Measurements from ENCODE around the gene FBF1.

The FBF1 gene

GRCh38 chr17:75943491-75943890 lies 2.6 kb upstream of the FBF1 start:
- peaks cover 9% of the 10 kb centered on the region; the same call in 1 of the 2 replicates for H3F3A ChIP-seq (ENCODE audit: control insufficient read depth, insufficient read depth)
- no peaks in the 10 kb centered on the region for H3K27me3 ChIP-seq (ENCODE audit: control insufficient read depth, low read length)
- no peak for TF ChIP-seq CTCF (IDR thresholded peaks at IDR 0.05; ENCODE audit: low read depth, low read length, poor library complexity, severe bottlenecking)
- no peak for TF ChIP-seq EZH2phosphoT487 (IDR thresholded peaks at IDR 0.05; ENCODE audit: borderline replicate concordance, low read length)
- H4K20me1 ChIP-seq (ENCODE audit: control insufficient read depth, insufficient read depth, low read depth, low read length), result no peaks in the 10 kb centered on the region
- H3K4me2 ChIP-seq (ENCODE audit: low read length), result no peak overlapping the region
- no peak overlapping the region for H3K27ac ChIP-seq (ENCODE audit: low read depth, low read length)
- H3K9me2 ChIP-seq (replicated peaks; ENCODE audit: control insufficient read depth, low read length), result no peaks in the 10 kb centered on the region
- H3K36me3 ChIP-seq (ENCODE audit: control insufficient read depth, low read length), result peaks cover 8% of the 10 kb centered on the region; the same call in 1 of the 2 replicates
- H3K79me2 ChIP-seq (ENCODE audit: control insufficient read depth, low read length), result peaks cover 5% of the 10 kb centered on the region; the same call in 1 of the 2 replicates
- no peaks in the 10 kb centered on the region for H3K9me3 ChIP-seq (ENCODE audit: control insufficient read depth, insufficient read depth, low read length)
- peaks cover 18% of the 10 kb centered on the region for H3K4me1 ChIP-seq (ENCODE audit: control insufficient read depth, low read length)
- no peak overlapping the region for H3K4me3 ChIP-seq (ENCODE audit: low read length)

DNA sequence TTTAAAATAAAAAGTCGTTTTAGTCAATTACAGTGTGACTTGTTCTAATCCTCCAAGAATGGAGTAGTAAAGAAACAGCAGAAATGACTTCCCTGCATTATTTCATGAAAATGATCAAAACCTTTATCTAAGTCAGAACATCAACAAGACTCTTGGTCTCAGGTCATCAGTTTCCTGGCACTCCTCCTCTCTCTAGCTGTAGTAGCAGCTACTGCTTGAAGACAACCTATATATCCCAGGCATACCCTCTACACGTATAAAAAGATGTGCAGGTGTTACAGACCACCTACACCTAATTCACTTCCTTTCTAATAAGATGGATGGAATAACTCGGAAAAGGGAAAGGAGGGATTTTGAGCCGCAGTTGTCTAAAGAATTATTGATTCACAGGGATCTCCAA lies 1.6 kb upstream of the FBF1 start:
- H3K4me3 ChIP-seq (ENCODE audit: low read length), result no peak overlapping the region
- no peak overlapping the region for H3K27ac ChIP-seq (ENCODE audit: low read depth, low read length)
- H3K4me2 ChIP-seq (ENCODE audit: low read length), result no peak overlapping the region
- no peaks in the 10 kb centered on the region for H3K9me2 ChIP-seq (replicated peaks; ENCODE audit: control insufficient read depth, low read length)
- no peaks in the 10 kb centered on the region for H4K20me1 ChIP-seq (ENCODE audit: control insufficient read depth, insufficient read depth, low read depth, low read length)
- H3K79me2 ChIP-seq (ENCODE audit: control insufficient read depth, low read length), result peaks cover 5% of the 10 kb centered on the region; the same call in 1 of the 2 replicates
- no peaks in the 10 kb centered on the region for H3K27me3 ChIP-seq (ENCODE audit: control insufficient read depth, low read length)
- no peaks in the 10 kb centered on the region for H3K9me3 ChIP-seq (ENCODE audit: control insufficient read depth, insufficient read depth, low read length)
- peaks cover 9% of the 10 kb centered on the region; the same call in 1 of the 2 replicates for H3F3A ChIP-seq (ENCODE audit: control insufficient read depth, insufficient read depth)
- peaks cover 18% of the 10 kb centered on the region for H3K4me1 ChIP-seq (ENCODE audit: control insufficient read depth, low read length)
- TF ChIP-seq EZH2phosphoT487 (IDR thresholded peaks at IDR 0.05; ENCODE audit: borderline replicate concordance, low read length), result no peak
- no peak for TF ChIP-seq CTCF (IDR thresholded peaks at IDR 0.05; ENCODE audit: low read depth, low read length, poor library complexity, severe bottlenecking)
- H3K36me3 ChIP-seq (ENCODE audit: control insufficient read depth, low read length), result peaks cover 8% of the 10 kb centered on the region; the same call in 1 of the 2 replicates

- H3K4me3 ChIP-seq (ENCODE audit: low read length), result peak overlapping the region; percentile 93
- H3K27ac ChIP-seq (ENCODE audit: low read depth, low read length), result no peak overlapping the region
- H3K36me3 ChIP-seq (ENCODE audit: control insufficient read depth, low read length), result peaks cover 4% of the 10 kb centered on the region; the same call in 1 of the 2 replicates
Measured at GRCh38 chr17:75941442-75941819, 589 bp upstream of the FBF1 start.

More at GRCh38 chr17:75941442-75941819, 589 bp upstream of the FBF1 start:
- no peaks in the 10 kb centered on the region for H3K9me3 ChIP-seq (ENCODE audit: control insufficient read depth, insufficient read depth, low read length)
- H3K79me2 ChIP-seq (ENCODE audit: control insufficient read depth, low read length), result peaks cover 5% of the 10 kb centered on the region; the same call in 1 of the 2 replicates
- H3K4me2 ChIP-seq (ENCODE audit: low read length), result peak overlapping the region; percentile 74
- H3K27me3 ChIP-seq (ENCODE audit: control insufficient read depth, low read length), result no peaks in the 10 kb centered on the region
- H3K4me1 ChIP-seq (ENCODE audit: control insufficient read depth, low read length), result peaks cover 18% of the 10 kb centered on the region
- H4K20me1 ChIP-seq (ENCODE audit: control insufficient read depth, insufficient read depth, low read depth, low read length), result no peaks in the 10 kb centered on the region
- H3K9me2 ChIP-seq (replicated peaks; ENCODE audit: control insufficient read depth, low read length), result no peaks in the 10 kb centered on the region
- TF ChIP-seq CTCF (IDR thresholded peaks at IDR 0.05; ENCODE audit: low read depth, low read length, poor library complexity, severe bottlenecking) (no peak), EZH2phosphoT487 (IDR thresholded peaks at IDR 0.05; ENCODE audit: borderline replicate concordance, low read length) (no peak)
- peaks cover 7% of the 10 kb centered on the region; the same call in 1 of the 2 replicates for H3F3A ChIP-seq (ENCODE audit: control insufficient read depth, insufficient read depth)
